GM19351 (cell line): ENCODE results near the gene CPLX1.

Experiments used
- ATAC-seq: cut with Tn5 transposase; IDR thresholded peaks from one replicate; pipeline ENCODE4 v1.9.1; 2021; ENCODE audit warnings: mild to moderate bottlenecking, moderate library complexity; ENCODE audit not compliant: unreplicated experiment

The CPLX1 gene

GRCh38 chr4:833731-834367 lies 7.9 kb upstream of the CPLX1 start:
- ATAC-seq = no peak

- ATAC-seq = no peak
These were observed 7.2 kb upstream of the CPLX1 start for GRCh38 chr4:833156-833555.

- ATAC-seq = no peak
These were observed 6.6 kb upstream of the CPLX1 start for GRCh38 chr4:832536-832935.

GRCh38 chr4:832108-832507 lies 6.2 kb upstream of the CPLX1 start:
- no peak for ATAC-seq

- no peak for ATAC-seq
These were observed 5.5 kb upstream of the CPLX1 start for GRCh38 chr4:831483-831805.

GRCh38 chr4:830601-831482 lies 4.9 kb upstream of the CPLX1 start:
- no peak for ATAC-seq

GRCh38 chr4:829761-830600 lies 4.1 kb upstream of the CPLX1 start:
- ATAC-seq = no peak

- no peak for ATAC-seq
These were observed 3.4 kb upstream of the CPLX1 start for GRCh38 chr4:829291-829690.

- ATAC-seq = no peak
These were observed 2.8 kb upstream of the CPLX1 start for GRCh38 chr4:828641-829271.

GRCh38 chr4:827209-828081 lies 1.5 kb upstream of the CPLX1 start:
- ATAC-seq = no peak

- ATAC-seq = no peak
These were observed 729 bp upstream of the CPLX1 start for GRCh38 chr4:826508-827208.

- no peak for ATAC-seq
These were observed 612 bp downstream of the CPLX1 start for GRCh38 chr4:825063-825970.

- ATAC-seq = no peak
These were observed 1.4 kb downstream of the CPLX1 start for GRCh38 chr4:824461-825062.

GRCh38 chr4:823761-824460 lies 2.0 kb downstream of the CPLX1 start:
- no peak for ATAC-seq

- no peak for ATAC-seq
These were observed 2.7 kb downstream of the CPLX1 start for GRCh38 chr4:823176-823760.

GRCh38 chr4:822361-823175 lies 3.4 kb downstream of the CPLX1 start:
- ATAC-seq = no peak
